ENCODE results near the gene TOM1. TPM values are rescaled to one million over a fixed set of nuclear protein-coding genes. Genes with fewer than 3 reads are reported as not detected.

Gene TOM1
- total and polyA plus RNA-seq, 2 of the 13 experiments (the other 11 are each of a cell fraction or from before 2014, with no cell fraction given) = 30.8 to 87.3 TPM

GRCh38 chr22:35383679-35384071, 84.0 kb downstream of the TOM1 start:
- peak overlapping the region; percentile 46 for H3K4me2 ChIP-seq (ENCODE audit: low read depth, low read length)
- H3K9ac ChIP-seq (ENCODE audit: insufficient read depth, low read depth, low read length) = peak overlapping the region; percentile 38; the same call in 1 of the 2 replicates
- DNase-seq (ENCODE audit: low spot score) (no peak), ATAC-seq (no peak), FAIRE-seq (no peak)
- peaks cover 4% of the 10 kb centered on the region; the same call in 1 of the 2 replicates for H4K20me1 ChIP-seq (ENCODE audit: insufficient read depth, low read length)
- H3K4me3 ChIP-seq (replicated peaks in 1 of 3; ENCODE audit: insufficient read depth in 1 of 3, low read depth in 2 of 3, low read length in 3 of 3) = no peak overlapping the region
- no peak for TF ChIP-seq ZFP37 (CRISPR knock-in tag; IDR thresholded peaks at IDR 0.05; ENCODE audit: borderline replicate concordance)
- TF ChIP-seq CHD2 (IDR thresholded peaks at IDR 0.05; ENCODE audit: low read depth, low read length) = no peak
- no peak for TF ChIP-seq PHF8 (CRISPR knock-in tag; IDR thresholded peaks at IDR 0.05)
- peak; percentile 19; the same call in 1 of the 2 replicates for TF ChIP-seq CEBPB (IDR thresholded peaks at IDR 0.05; ENCODE audit: borderline replicate concordance, low read depth, low read length)
- no peak for TF ChIP-seq PTBP1 (IDR thresholded peaks at IDR 0.05; ENCODE audit: low read depth, low read length, poor library complexity, severe bottlenecking)
- no peak for TF ChIP-seq ZNF749 (CRISPR knock-in tag; IDR thresholded peaks at IDR 0.05; ENCODE audit: borderline replicate concordance)
- TF ChIP-seq ZKSCAN5 (CRISPR knock-in tag; IDR thresholded peaks at IDR 0.05) = no peak
- TF ChIP-seq NR2F2 (IDR thresholded peaks at IDR 0.05; ENCODE audit: borderline replicate concordance, low read depth) = no peak
- CTCF ChIA-PET (ENCODE audit: low intra/inter-chr PET ratio, low total read pairs) = no interaction called here
- no peaks in the 10 kb centered on the region; a peak in 1 of 5 replicates for H3K27me3 ChIP-seq (ENCODE audit: control insufficient read depth in 1 of 2, insufficient read depth in 2 of 2, low read length in 2 of 2)
- BruUV-seq (replicated peaks) = no TSS peak
- peaks cover 73% of the 10 kb centered on the region for H3K4me1 ChIP-seq (ENCODE audit: insufficient read depth, low read length)
- H3K79me2 ChIP-seq (ENCODE audit: insufficient read depth, low read length) = peaks cover 22% of the 10 kb centered on the region
- H3K36me3 ChIP-seq (replicated peaks in 1 of 2; ENCODE audit: control insufficient read depth in 1 of 2, insufficient read depth in 2 of 2, low read length in 2 of 2) = peaks cover 14 to 25% of the 10 kb centered on the region in 2 experiments
- 81% methylated on average over 3 of the region's 3 CpGs for WGBS (ENCODE audit: low lambda C conversion rate)
- in situ Hi-C loops (cut with HindIII; ENCODE audit: extremely low pct_ligation_motif_present, low pct_unique_long_range_greater_than_20kb) (no loop called here), intact Hi-C loops (cut with micrococcal nuclease; ENCODE audit: unreplicated experiment) (no loop called here)
- H3K27ac ChIP-seq (ENCODE audit: extremely low read length, insufficient read depth, low read length) = no peak overlapping the region
- H3K9me3 ChIP-seq (ENCODE audit: low read length) = no peaks in the 10 kb centered on the region
- POLR2A ChIA-PET = no interaction called here
- no peak overlapping the region for H2AFZ ChIP-seq (ENCODE audit: low read length)

DNA sequence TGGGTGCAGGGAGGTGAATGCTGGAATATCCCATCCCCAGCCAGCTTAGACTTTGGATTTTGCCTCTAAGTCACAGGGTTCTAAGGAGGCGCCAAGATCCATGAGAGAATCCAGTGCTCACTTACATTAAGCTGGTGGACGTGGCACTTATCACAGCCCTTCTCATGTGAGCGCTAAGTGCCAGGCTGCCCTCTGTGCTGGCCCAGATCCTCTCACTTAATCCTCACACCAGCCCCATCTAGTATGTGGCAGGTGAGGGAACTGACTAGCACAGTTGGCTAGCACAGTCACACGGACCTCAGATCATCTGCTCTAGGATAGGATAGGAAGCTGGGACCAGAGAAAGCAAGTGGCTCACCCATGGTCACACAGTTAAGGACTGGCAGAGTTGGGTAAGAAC, 84.8 kb downstream of the TOM1 start:
- in situ Hi-C loops (cut with HindIII; ENCODE audit: extremely low pct_ligation_motif_present, low pct_unique_long_range_greater_than_20kb) = no loop called here
- CTCF ChIA-PET (ENCODE audit: low intra/inter-chr PET ratio, low total read pairs) = no interaction called here
- Histone ChIP-seq H3K4me2 (ENCODE audit: low read depth, low read length) (peak overlapping the region; percentile 32; the same call in 1 of the 2 replicates), H4K20me1 (ENCODE audit: insufficient read depth, low read length) (peaks cover 4% of the 10 kb centered on the region; the same call in 1 of the 2 replicates), H3K36me3 (replicated peaks in 1 of 2; ENCODE audit: control insufficient read depth in 1 of 2, insufficient read depth in 2 of 2, low read length in 2 of 2) (peaks cover 14 to 25% of the 10 kb centered on the region in 2 experiments), H3K4me1 (ENCODE audit: insufficient read depth, low read length) (peaks cover 65% of the 10 kb centered on the region), H3K27ac (ENCODE audit: extremely low read length, insufficient read depth, low read length) (no peak overlapping the region), H3K27me3 (ENCODE audit: control insufficient read depth in 1 of 2, insufficient read depth in 2 of 2, low read length in 2 of 2) (no peaks in the 10 kb centered on the region; a peak in 1 of 5 replicates), H3K9ac (ENCODE audit: insufficient read depth, low read depth, low read length) (no peak overlapping the region), H3K4me3 (replicated peaks in 1 of 3; ENCODE audit: insufficient read depth in 1 of 3, low read depth in 2 of 3, low read length in 3 of 3) (peak overlapping the region in 1 of 3 experiments; percentile 15; a peak in 1 of 6 replicates), H3K9me3 (ENCODE audit: low read length) (no peaks in the 10 kb centered on the region), H3K79me2 (ENCODE audit: insufficient read depth, low read length) (peaks cover 22% of the 10 kb centered on the region), H2AFZ (ENCODE audit: low read length) (no peak overlapping the region)
- no TSS peak for BruUV-seq (replicated peaks)
- DNase-seq (ENCODE audit: low spot score) (no peak), FAIRE-seq (no peak), ATAC-seq (no peak)
- peak; percentile 59 for TF ChIP-seq ZNF768 (CRISPR knock-in tag; IDR thresholded peaks at IDR 0.05)
- no peak for TF ChIP-seq IKZF1 (IDR thresholded peaks at IDR 0.05)
- POLR2A ChIA-PET = interaction anchor here (0.7 kb wide), 1 partner anchor 739 kb away, joined by 3 read pairs; no protein-coding TSS in a partner anchor
- intact Hi-C loops (cut with micrococcal nuclease; ENCODE audit: unreplicated experiment) = no loop called here
- WGBS (ENCODE audit: low lambda C conversion rate) = 86% methylated on average over 3 of the region's 4 CpGs
